Trophoblast cell (in vitro differentiated cells and primary cell): Measurements from ENCODE around the gene TRIM36.

Experiments used
- DNase-seq, 2 donors: peaks; one replicate each; pipeline ENCODE4 v3.0.0-alpha.2; 2016
- H2AFZ ChIP-seq: 2 replicates; pipeline ENCODE4 v1.6.1; 2013; ENCODE audit warnings: low read length, moderate library complexity, mild to moderate bottlenecking; ENCODE audit not compliant: insufficient read depth, poor library complexity
- H2AK5ac ChIP-seq: 2 replicates; pipeline ENCODE4 v1.6.1; 2013; ENCODE audit warnings: mild to moderate bottlenecking, low read length
- H2BK120ac ChIP-seq: 2 replicates; pipeline ENCODE4 v1.6.1; 2013; ENCODE audit warnings: low read length, mild to moderate bottlenecking, moderate library complexity; ENCODE audit not compliant: insufficient read depth, poor library complexity
- H2BK12ac ChIP-seq: 2 replicates; pipeline ENCODE4 v1.6.1; 2013; ENCODE audit warnings: mild to moderate bottlenecking, low read length, moderate library complexity
- H2BK5ac ChIP-seq: 2 replicates; pipeline ENCODE4 v1.6.1; 2013; ENCODE audit warnings: low read length, low read depth, moderate library complexity, mild to moderate bottlenecking; ENCODE audit not compliant: poor library complexity
- H3K14ac ChIP-seq: 2 replicates; pipeline ENCODE4 v1.6.1; 2013; ENCODE audit warnings: mild to moderate bottlenecking, low read length
- H3K18ac ChIP-seq: 2 replicates; pipeline ENCODE4 v1.6.1; 2013; ENCODE audit warnings: mild to moderate bottlenecking, low read length
- H3K23ac ChIP-seq: 2 replicates; pipeline ENCODE4 v1.6.1; 2013; ENCODE audit warnings: low read length
- H3K27ac ChIP-seq: 2 replicates; pipeline ENCODE4 v1.5.1; 2013; ENCODE audit warnings: low read depth, mild to moderate bottlenecking, inconsistent platforms, low read length, moderate library complexity
- H3K27me3 ChIP-seq: 2 replicates; pipeline ENCODE4 v1.6.1; 2013; ENCODE audit warnings: inconsistent platforms, mild to moderate bottlenecking, low read length, moderate library complexity; ENCODE audit not compliant: insufficient read depth
- H3K36me3 ChIP-seq, 2 experiments: 1 replicate in 1 of 2; 2 replicates in 1 of 2; pipeline ENCODE4 v1.6.1; 2013; ENCODE audit warnings: low read length in 2 of 2, mild to moderate bottlenecking in 2 of 2, moderate library complexity in 1 of 2; ENCODE audit not compliant: insufficient read depth in 2 of 2, control insufficient read depth in 1 of 2
- H3K4ac ChIP-seq: 2 replicates; pipeline ENCODE4 v1.6.1; 2013; ENCODE audit warnings: low read depth, mild to moderate bottlenecking, low read length, moderate library complexity
- H3K4me1 ChIP-seq, 2 experiments: 1 replicate in 1 of 2; 2 replicates in 1 of 2; pipeline ENCODE4 v1.6.1; 2013; ENCODE audit warnings: low read length in 2 of 2, mild to moderate bottlenecking in 2 of 2, moderate library complexity in 1 of 2; ENCODE audit not compliant: insufficient read depth in 2 of 2, control insufficient read depth in 1 of 2
- H3K4me2 ChIP-seq: 2 replicates; pipeline ENCODE4 v1.6.1; 2013; ENCODE audit warnings: inconsistent platforms, mild to moderate bottlenecking, low read length, moderate library complexity
- H3K4me3 ChIP-seq: 2 replicates; pipeline ENCODE4 v1.5.1; 2013; ENCODE audit warnings: mild to moderate bottlenecking, low read depth, low read length, inconsistent platforms
- H3K79me1 ChIP-seq: one replicate; pipeline ENCODE4 v1.6.1; 2013; ENCODE audit warnings: low read length
- H3K79me2 ChIP-seq: 2 replicates; pipeline ENCODE4 v1.6.1; 2013; ENCODE audit warnings: low read length, mild to moderate bottlenecking; ENCODE audit not compliant: control insufficient read depth, insufficient read depth, poor library complexity
- H3K9ac ChIP-seq: 2 replicates; pipeline ENCODE4 v1.6.1; 2013; ENCODE audit warnings: mild to moderate bottlenecking, low read length
- H3K9me3 ChIP-seq: 2 replicates; pipeline ENCODE4 v1.6.1; 2013; ENCODE audit warnings: low read depth, mild to moderate bottlenecking, control low read depth, inconsistent platforms, low read length; ENCODE audit not compliant: insufficient read depth
- H4K12ac ChIP-seq: 2 replicates; pipeline ENCODE4 v1.6.1; 2013; ENCODE audit warnings: low read depth, mild to moderate bottlenecking, low read length, moderate library complexity
- H4K8ac ChIP-seq: 2 replicates; pipeline ENCODE4 v1.6.1; 2013; ENCODE audit warnings: low read depth, mild to moderate bottlenecking, low read length, moderate library complexity
- H4K91ac ChIP-seq: one replicate; pipeline ENCODE4 v1.6.1; 2013; ENCODE audit warnings: low read depth, mild to moderate bottlenecking, low read length, moderate library complexity
- WGBS: extraction: QIAGEN DNeasy Blood & Tissue Kit; methylation state at CpG from one replicate; pipeline ENCODE4 v1.1.7; 2013; ENCODE audit warnings: missing lambda C conversion rate; ENCODE audit not compliant: insufficient read length, insufficient coverage; ENCODE audit errors: extremely low coverage; 5-methylcytosine and 5-hydroxymethylcytosine counted together

TRIM36 gene

GRCh38 chr5:115191474-115192031 is 21.8 kb upstream of the TRIM36 start:
- no peak overlapping the region for H2AFZ ChIP-seq
- no peak overlapping the region for H3K4ac ChIP-seq
- H3K36me3 ChIP-seq = no peaks in the 10 kb centered on the region
- H4K8ac ChIP-seq = no peak overlapping the region
- H3K9ac ChIP-seq = no peak overlapping the region
- peaks cover 0 to 2% of the 10 kb centered on the region in 2 experiments for H3K4me1 ChIP-seq
- H3K9me3 ChIP-seq = no peaks in the 10 kb centered on the region
- no peak overlapping the region for H3K18ac ChIP-seq
- peak in 1 of 2 donors; percentile 18 for DNase-seq
- no peak overlapping the region for H3K14ac ChIP-seq
- H2BK120ac ChIP-seq = no peak overlapping the region
- H3K4me3 ChIP-seq = no peak overlapping the region
- no peak overlapping the region for H3K27ac ChIP-seq
- no peaks in the 10 kb centered on the region for H3K79me2 ChIP-seq
- no peak overlapping the region for H2BK5ac ChIP-seq
- no peaks in the 10 kb centered on the region for H3K79me1 ChIP-seq
- no peaks in the 10 kb centered on the region for H3K27me3 ChIP-seq
- H4K12ac ChIP-seq = no peak overlapping the region
- H4K91ac ChIP-seq = no peak overlapping the region
- H3K4me2 ChIP-seq = no peak overlapping the region
- no peak overlapping the region for H3K23ac ChIP-seq
- WGBS = no CpG with 5 or more reads among the region's 8 CpGs
- no peak overlapping the region for H2AK5ac ChIP-seq
- H2BK12ac ChIP-seq = no peak overlapping the region

GRCh38 chr5:115190388-115190787 is 20.7 kb upstream of the TRIM36 start:
- Histone ChIP-seq H4K8ac (no peak overlapping the region), H3K4ac (no peak overlapping the region), H2BK120ac (no peak overlapping the region), H2BK12ac (no peak overlapping the region), H3K14ac (no peak overlapping the region), H3K4me1 (no peaks in the 10 kb centered on the region), H3K79me2 (no peaks in the 10 kb centered on the region), H3K9ac (no peak overlapping the region), H2AK5ac (no peak overlapping the region), H2BK5ac (no peak overlapping the region), H3K4me2 (no peak overlapping the region), H3K36me3 (no peaks in the 10 kb centered on the region), H3K4me3 (no peak overlapping the region), H2AFZ (no peak overlapping the region), H3K79me1 (no peaks in the 10 kb centered on the region), H3K18ac (no peak overlapping the region), H4K91ac (no peak overlapping the region), H3K23ac (no peak overlapping the region), H4K12ac (no peak overlapping the region), H3K27ac (no peak overlapping the region), H3K9me3 (no peaks in the 10 kb centered on the region), H3K27me3 (no peaks in the 10 kb centered on the region)
- no CpG with 5 or more reads among the region's 4 CpGs for WGBS
- peak in 1 of 2 donors; percentile 48 for DNase-seq

- no CpG with 5 or more reads among the region's 2 CpGs for WGBS
- no peak overlapping the region for H3K18ac ChIP-seq
- no peak overlapping the region for H2BK12ac ChIP-seq
- H3K27ac ChIP-seq = no peak overlapping the region
- no peak for DNase-seq
- no peak overlapping the region for H2BK5ac ChIP-seq
- no peaks in the 10 kb centered on the region for H3K4me1 ChIP-seq
- H3K9me3 ChIP-seq = no peaks in the 10 kb centered on the region
- no peak overlapping the region for H3K4me3 ChIP-seq
- no peak overlapping the region for H3K4ac ChIP-seq
- no peaks in the 10 kb centered on the region for H3K79me2 ChIP-seq
- no peak overlapping the region for H3K23ac ChIP-seq
- H3K36me3 ChIP-seq = no peaks in the 10 kb centered on the region
- H3K4me2 ChIP-seq = no peak overlapping the region
- H4K91ac ChIP-seq = no peak overlapping the region
- H4K8ac ChIP-seq = no peak overlapping the region
- no peak overlapping the region for H2BK120ac ChIP-seq
- no peaks in the 10 kb centered on the region for H3K79me1 ChIP-seq
- no peak overlapping the region for H2AFZ ChIP-seq
- no peak overlapping the region for H4K12ac ChIP-seq
- H3K27me3 ChIP-seq = no peaks in the 10 kb centered on the region
- no peak overlapping the region for H3K9ac ChIP-seq
- H2AK5ac ChIP-seq = no peak overlapping the region
- no peak overlapping the region for H3K14ac ChIP-seq
Measured at GRCh38 chr5:115189866-115190265, 20.2 kb upstream of the TRIM36 start.

GRCh38 chr5:115186794-115187193 is 17.1 kb upstream of the TRIM36 start:
- Histone ChIP-seq H2BK12ac (no peak overlapping the region), H3K79me1 (no peaks in the 10 kb centered on the region), H3K36me3 (no peaks in the 10 kb centered on the region), H3K27me3 (peaks cover 6% of the 10 kb centered on the region), H3K9me3 (no peaks in the 10 kb centered on the region), H3K18ac (no peak overlapping the region), H2BK120ac (no peak overlapping the region), H4K12ac (no peak overlapping the region), H3K4me2 (no peak overlapping the region), H3K4me1 (no peaks in the 10 kb centered on the region), H4K91ac (no peak overlapping the region), H3K9ac (no peak overlapping the region), H3K4me3 (no peak overlapping the region), H3K23ac (no peak overlapping the region), H4K8ac (no peak overlapping the region), H2BK5ac (no peak overlapping the region), H3K14ac (no peak overlapping the region), H2AFZ (no peak overlapping the region), H3K79me2 (no peaks in the 10 kb centered on the region), H3K27ac (no peak overlapping the region), H3K4ac (no peak overlapping the region), H2AK5ac (no peak overlapping the region)
- DNase-seq = no peak
